GM12878 (cell line): ENCODE results near the gene IER5L. TPM values are rescaled to one million over a fixed set of nuclear protein-coding genes. Genes with fewer than 3 reads are reported as not detected.

Experiments
- ATAC-seq: fragments of 200-7000 bp; cut with Tn5 transposase; 3 replicates; pipeline ENCODE4 v1.9.1; 2020; ENCODE audit warnings: mild to moderate bottlenecking, moderate library complexity
- BruUV-seq: library from RNA; stranded (reverse); fragments of 400-500 nt; replicated peaks from 2 replicates; lab custom pipeline; 2021; lab: Mats Ljungman, UMichigan
- CTCF ChIA-PET: fragments of 300-600 bp; sonication (Branson Sonifier 250); formaldehyde crosslinking; extraction: SDS; loops from one replicate; lab custom pipeline; 2021; ENCODE audit warnings: inconsistent platforms; lab: Yijun Ruan, JAX
- POLR2A ChIA-PET: fragments of 350-600 bp; formaldehyde crosslinking; extraction: SDS; loops from one replicate; lab custom pipeline; 2021; ENCODE audit warnings: inconsistent platforms; lab: Charles Lee
- RAD21 ChIA-PET: fragments of 300-600 bp; sonication (Branson Sonifier 250); formaldehyde crosslinking; loops from one replicate; lab custom pipeline; 2023; ENCODE audit warnings: antibody characterized with exemption; ENCODE audit not compliant: unreplicated experiment; lab: Charles Lee
- SMC1A ChIA-PET: fragments of 300-600 bp; sonication (Branson Sonifier 250); formaldehyde crosslinking; loops from one replicate; lab custom pipeline; 2023; ENCODE audit not compliant: unreplicated experiment, uncharacterized antibody; lab: Charles Lee
- DNase-seq: peaks from one replicate; pipeline ENCODE4 v3.0.0-alpha.2; 2011; ENCODE audit warnings: low read depth, low spot score
- FAIRE-seq: peaks from 3 replicates; lab custom pipeline; 2011; peaks lifted over from hg19 to GRCh38; lab: Jason Lieb, UNC
- H2AFZ ChIP-seq: 2 replicates; pipeline ENCODE4 v1.6.0; 2011; ENCODE audit warnings: low read depth, low read length, control low read depth; ENCODE audit not compliant: control insufficient read depth
- H3K27ac ChIP-seq: 2 replicates; pipeline ENCODE4 v1.5.1; 2011; ENCODE audit warnings: control low read depth; ENCODE audit not compliant: control insufficient read depth, insufficient read depth
- H3K27me3 ChIP-seq, 2 experiments: replicated peaks in 1 of 2; 2 replicates each; pipeline versions ENCODE4 v1.6.0 to v1.6.1; 2011; ENCODE audit warnings: low read length in 1 of 2; ENCODE audit not compliant: control insufficient read depth in 2 of 2, insufficient read depth in 2 of 2
- H3K36me3 ChIP-seq, 2 experiments: 2 replicates each; pipeline ENCODE4 v1.5.1; 2011; ENCODE audit warnings: low read length in 1 of 2; ENCODE audit not compliant: control insufficient read depth in 2 of 2, insufficient read depth in 2 of 2
- H3K4me1 ChIP-seq: 2 replicates; pipeline ENCODE4 v1.6.1; 2011; ENCODE audit warnings: mild to moderate bottlenecking, low read length, moderate library complexity, mixed read lengths; ENCODE audit not compliant: control insufficient read depth, insufficient read depth
- H3K4me2 ChIP-seq: 2 replicates; pipeline ENCODE4 v1.6.0; 2011; ENCODE audit warnings: control low read depth; ENCODE audit not compliant: control insufficient read depth, insufficient read depth
- H3K4me3 ChIP-seq: fragments of 200-600 bp; sonication (generic); 2 replicates; pipeline ENCODE4 v1.5.1; 2016
- H3K79me2 ChIP-seq: 2 replicates; pipeline ENCODE4 v1.6.0; 2011; ENCODE audit warnings: low read length; ENCODE audit not compliant: control insufficient read depth, insufficient read depth
- H3K9ac ChIP-seq: 2 replicates; pipeline ENCODE4 v1.8.0; 2011; ENCODE audit warnings: low read length, control low read depth, mixed read lengths; ENCODE audit not compliant: control insufficient read depth, insufficient read depth
- H3K9me3 ChIP-seq: replicated peaks from 3 replicates; pipeline ENCODE4 v1.5.1; 2011; ENCODE audit warnings: mild to moderate bottlenecking, low read length; ENCODE audit not compliant: control insufficient read depth, insufficient read depth
- H4K20me1 ChIP-seq: 2 replicates; pipeline ENCODE4 v1.6.0; 2011; ENCODE audit not compliant: control insufficient read depth, insufficient read depth
- EED ChIP-seq: sonication (generic); IDR thresholded peaks from 2 replicates; pipeline ENCODE4 v1.6.1; 2016; ENCODE audit warnings: antibody characterized with exemption, low read depth
- EP300 ChIP-seq, 2 experiments: fragments of 150-350 bp in 1 of 2; IDR thresholded peaks; 2 replicates each; pipeline ENCODE4 v1.6.1; 2011 to 2012; ENCODE audit warnings: low read depth in 2 of 2, low read length in 2 of 2, borderline replicate concordance in 1 of 2, improper control_type of control experiment in 1 of 2, inconsistent platforms in 1 of 2; ENCODE audit not compliant: control insufficient read depth in 1 of 2
- EZH2 ChIP-seq: IDR thresholded peaks from 2 replicates; pipeline ENCODE4 v1.6.1; 2012; ENCODE audit warnings: low read depth, mild to moderate bottlenecking, control low read depth, inconsistent platforms, low read length, borderline replicate concordance; ENCODE audit not compliant: control insufficient read depth
- IKZF2 ChIP-seq, 2 experiments: fragments of 450-650 bp; IDR thresholded peaks; 2 replicates each; pipeline ENCODE4 v1.6.1; 2017; ENCODE audit warnings: mild to moderate bottlenecking in 2 of 2, moderate library complexity in 2 of 2
- MEF2A ChIP-seq: IDR thresholded peaks from 2 replicates; pipeline ENCODE4 v1.6.1; 2011; ENCODE audit warnings: low read depth, mild to moderate bottlenecking, low read length, moderate library complexity; ENCODE audit not compliant: insufficient read depth
- MYC ChIP-seq: IDR thresholded peaks from 2 replicates; pipeline ENCODE4 v1.6.1; 2011; ENCODE audit warnings: mild to moderate bottlenecking, low read length, moderate library complexity, inconsistent platforms; ENCODE audit not compliant: insufficient read depth, insufficient replicate concordance, insufficient read length, severe bottlenecking
- NFIC ChIP-seq: IDR thresholded peaks from 2 replicates; pipeline ENCODE4 v1.6.1; 2012; ENCODE audit warnings: low read depth, mild to moderate bottlenecking, inconsistent platforms, low read length, moderate library complexity
- NFYA ChIP-seq: IDR thresholded peaks from 2 replicates; pipeline ENCODE4 v1.6.1; 2011; ENCODE audit warnings: low read depth, mild to moderate bottlenecking, low read length, improper control_type of control experiment, borderline replicate concordance
- RELA ChIP-seq: fragments of 450-650 bp; IDR thresholded peaks from 2 replicates; pipeline ENCODE4 v1.8.0; 2014; ENCODE audit warnings: borderline replicate concordance; ENCODE audit not compliant: partially characterized antibody
- RFX5 ChIP-seq: IDR thresholded peaks from 2 replicates; pipeline ENCODE4 v1.6.1; 2011; ENCODE audit warnings: low read depth, low read length, improper control_type of control experiment
- SMARCA5 ChIP-seq: fragments of 450-650 bp; IDR thresholded peaks from 2 replicates; pipeline ENCODE4 v1.6.1; 2017; ENCODE audit warnings: mild to moderate bottlenecking
- SPI1 ChIP-seq: IDR thresholded peaks from 2 replicates; pipeline ENCODE4 v1.6.1; 2011; ENCODE audit warnings: low read depth, mild to moderate bottlenecking, low read length, moderate library complexity, borderline replicate concordance; ENCODE audit not compliant: insufficient read depth
- WRNIP1 ChIP-seq: IDR thresholded peaks from 2 replicates; pipeline ENCODE4 v1.6.1; 2011; ENCODE audit warnings: low read depth, low read length, improper control_type of control experiment, borderline replicate concordance
- ZNF274 ChIP-seq: IDR thresholded peaks from one replicate; pipeline ENCODE4 v1.8.0; 2011; ENCODE audit not compliant: insufficient read length, insufficient read depth
- WGBS: methylation state at CpG from one replicate; pipeline ENCODE4 v1.1.6; 2016; ENCODE audit warnings: low lambda C conversion rate; ENCODE audit not compliant: insufficient replicate concordance, insufficient coverage; ENCODE audit errors: missing lambda C conversion rate; 5-methylcytosine and 5-hydroxymethylcytosine counted together
- in situ Hi-C: fragments of 300-500 bp; cut with MboI; formaldehyde crosslinking; loops from 9 replicates; pipeline ENCODE4 v1.14.3; 2018; ENCODE audit warnings: mixed read lengths
- intact Hi-C: fragments of 100-400 bp; cut with micrococcal nuclease; formaldehyde crosslinking; loops from one replicate; pipeline ENCODE4 v1.14.2; 2022; ENCODE audit not compliant: unreplicated experiment
- polyA plus RNA-seq, 11 experiments: library from polyadenylated mRNA; depleted of rRNA in 4 of 11; unstranded in 6 of 11; stranded (reverse) in 5 of 11; fragments of >200 nt; fragmentation: Nextera tagmentation in 4 of 11; fragmentation: Illumina TruSeq in 1 of 11; extraction: Ambion mirVana in 4 of 11; extraction: Trizol in 1 of 11; gene quantifications; 1 replicate in 1 of 11; 2 replicates in 10 of 11; pipeline versions ENCODE4 v1.2.1 to v1.2.3, GENCODE V29; 2011 to 2016; ENCODE audit warnings: inconsistent platforms in 2 of 11, missing spikeins in 2 of 11, low read depth in 1 of 11
- total RNA-seq, 4 experiments: library from RNA; depleted of rRNA in 3 of 4; stranded (reverse); fragments of >200 nt in 3 of 4; fragmentation: Illumina TruSeq in 1 of 4; extraction: Trizol in 1 of 4; gene quantifications; 2 replicates each; pipeline versions ENCODE4 v1.2.1 to v1.2.3, GENCODE V29; 2013 to 2021
- TF ChIP-seq, protein P1 (sequence below): IDR thresholded peaks from 2 replicates; pipeline ENCODE4 v1.6.1; 2011; ENCODE audit warnings: borderline replicate concordance, low read depth, mild to moderate bottlenecking, moderate library complexity, mixed read lengths, low read length; ENCODE audit not compliant: insufficient read depth; ENCODE audit errors: extremely low read length
- TF ChIP-seq, protein P2 (sequence below): IDR thresholded peaks from 2 replicates; pipeline ENCODE4 v1.6.1; 2012; ENCODE audit warnings: low read length, inconsistent platforms
- TF ChIP-seq, protein P3 (sequence below), 3 experiments: IDR thresholded peaks in 2 of 3; conservative IDR thresholded peaks in 1 of 3; 2 replicates each; pipeline ENCODE4 v1.5.1; 2011; ENCODE audit warnings: low read depth in 3 of 3, low read length in 3 of 3, mild to moderate bottlenecking in 3 of 3, control low read depth in 2 of 3, moderate library complexity in 2 of 3, inconsistent platforms in 1 of 3, mixed read lengths in 1 of 3; ENCODE audit not compliant: control insufficient read depth in 2 of 3, insufficient read depth in 1 of 3; ENCODE audit errors: extremely low read depth in 1 of 3

Gene IER5L
- total and polyA plus RNA-seq, 10 of the 15 experiments (the other 5 are each of a cell fraction or from before 2014, with no cell fraction given), result 0.04 to 1.4 (median 0.17) TPM

DNA sequence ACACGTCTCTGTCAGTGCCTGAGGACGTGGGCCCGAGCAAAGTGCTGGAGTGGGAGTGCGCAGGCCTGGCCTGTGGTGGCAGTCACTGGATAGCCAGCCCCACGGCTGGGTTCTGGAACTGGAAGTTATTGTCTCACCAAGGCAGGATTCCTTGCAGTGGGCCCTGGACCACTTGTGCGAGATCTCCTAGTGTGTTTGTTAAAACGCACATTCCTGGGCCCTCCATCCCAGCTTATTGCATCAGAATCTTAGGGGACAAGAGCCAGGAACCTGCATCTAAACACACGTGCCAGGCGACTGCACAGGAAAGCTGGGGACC is 40.0 kb downstream of the IER5L start:
- no peaks in the 10 kb centered on the region for H3K9me3 ChIP-seq
- ChIA-PET RAD21 (interaction anchor here (1.0 to 7.8 kb wide), 7 partner anchors 11 to 487 kb away, joined by 3 to 197 read pairs (median 10); partner anchors contain the start of genes IER5L and NTMT1), CTCF (interaction anchor here (0.6 to 11.0 kb wide), 15 partner anchors 8 to 652 kb away, joined by 3 to 273 read pairs (median 10); partner anchors contain the start of genes C9orf50 and NTMT1), SMC1A (interaction anchor here (1.1 to 8.1 kb wide), 5 partner anchors 12 to 486 kb away, joined by 3 to 116 read pairs (median 19); partner anchors contain the start of genes C9orf50, IER5L and NTMT1), POLR2A (interaction anchor here (1.1 kb wide), 1 partner anchor 470 kb away, joined by 4 read pairs; no protein-coding TSS in a partner anchor)
- TF ChIP-seq RFX5 (no peak), RELA (no peak), MEF2A (no peak), EED (no peak), ZNF274 (no peak), EZH2 (no peak), SPI1 (no peak), NFYA (no peak), IKZF2 (IDR thresholded peaks at IDR 0.05) (no peak), MYC (no peak), WRNIP1 (no peak), SMARCA5 (no peak), EP300 (IDR thresholded peaks at IDR 0.05; ENCODE audit: borderline replicate concordance in 1 of 2, control insufficient read depth in 1 of 2, low read depth in 2 of 2, low read length in 2 of 2) (no peak), NFIC (no peak)
- TF ChIP-seq, protein P1, sequence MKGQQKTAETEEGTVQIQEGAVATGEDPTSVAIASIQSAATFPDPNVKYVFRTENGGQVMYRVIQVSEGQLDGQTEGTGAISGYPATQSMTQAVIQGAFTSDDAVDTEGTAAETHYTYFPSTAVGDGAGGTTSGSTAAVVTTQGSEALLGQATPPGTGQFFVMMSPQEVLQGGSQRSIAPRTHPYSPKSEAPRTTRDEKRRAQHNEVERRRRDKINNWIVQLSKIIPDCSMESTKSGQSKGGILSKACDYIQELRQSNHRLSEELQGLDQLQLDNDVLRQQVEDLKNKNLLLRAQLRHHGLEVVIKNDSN, result no peak
- TF ChIP-seq, protein P2, sequence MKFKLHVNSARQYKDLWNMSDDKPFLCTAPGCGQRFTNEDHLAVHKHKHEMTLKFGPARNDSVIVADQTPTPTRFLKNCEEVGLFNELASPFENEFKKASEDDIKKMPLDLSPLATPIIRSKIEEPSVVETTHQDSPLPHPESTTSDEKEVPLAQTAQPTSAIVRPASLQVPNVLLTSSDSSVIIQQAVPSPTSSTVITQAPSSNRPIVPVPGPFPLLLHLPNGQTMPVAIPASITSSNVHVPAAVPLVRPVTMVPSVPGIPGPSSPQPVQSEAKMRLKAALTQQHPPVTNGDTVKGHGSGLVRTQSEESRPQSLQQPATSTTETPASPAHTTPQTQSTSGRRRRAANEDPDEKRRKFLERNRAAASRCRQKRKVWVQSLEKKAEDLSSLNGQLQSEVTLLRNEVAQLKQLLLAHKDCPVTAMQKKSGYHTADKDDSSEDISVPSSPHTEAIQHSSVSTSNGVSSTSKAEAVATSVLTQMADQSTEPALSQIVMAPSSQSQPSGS, result no peak
- TF ChIP-seq, protein P3, sequence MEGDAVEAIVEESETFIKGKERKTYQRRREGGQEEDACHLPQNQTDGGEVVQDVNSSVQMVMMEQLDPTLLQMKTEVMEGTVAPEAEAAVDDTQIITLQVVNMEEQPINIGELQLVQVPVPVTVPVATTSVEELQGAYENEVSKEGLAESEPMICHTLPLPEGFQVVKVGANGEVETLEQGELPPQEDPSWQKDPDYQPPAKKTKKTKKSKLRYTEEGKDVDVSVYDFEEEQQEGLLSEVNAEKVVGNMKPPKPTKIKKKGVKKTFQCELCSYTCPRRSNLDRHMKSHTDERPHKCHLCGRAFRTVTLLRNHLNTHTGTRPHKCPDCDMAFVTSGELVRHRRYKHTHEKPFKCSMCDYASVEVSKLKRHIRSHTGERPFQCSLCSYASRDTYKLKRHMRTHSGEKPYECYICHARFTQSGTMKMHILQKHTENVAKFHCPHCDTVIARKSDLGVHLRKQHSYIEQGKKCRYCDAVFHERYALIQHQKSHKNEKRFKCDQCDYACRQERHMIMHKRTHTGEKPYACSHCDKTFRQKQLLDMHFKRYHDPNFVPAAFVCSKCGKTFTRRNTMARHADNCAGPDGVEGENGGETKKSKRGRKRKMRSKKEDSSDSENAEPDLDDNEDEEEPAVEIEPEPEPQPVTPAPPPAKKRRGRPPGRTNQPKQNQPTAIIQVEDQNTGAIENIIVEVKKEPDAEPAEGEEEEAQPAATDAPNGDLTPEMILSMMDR (IDR thresholded peaks at IDR 0.05 in 2 of 3, conservative IDR thresholded peaks at IDR 0.05 in 1 of 3; ENCODE audit: control insufficient read depth in 2 of 3, extremely low read depth in 1 of 3, insufficient read depth in 1 of 3, low read depth in 3 of 3, low read length in 3 of 3), result no peak
- H2AFZ ChIP-seq, result no peak overlapping the region
- intact Hi-C loops, result loop anchor here (5.0 kb wide), 1 partner anchor 644 kb away; no protein-coding TSS in a partner anchor
- H3K9ac ChIP-seq, result no peak overlapping the region
- BruUV-seq, result no TSS peak
- H3K4me2 ChIP-seq, result no peak overlapping the region
- FAIRE-seq, result no peak
- peaks cover 7 to 25% of the 10 kb centered on the region in 2 experiments; a peak in 3 of 4 replicates for H3K36me3 ChIP-seq
- peaks cover 7% of the 10 kb centered on the region for H3K79me2 ChIP-seq
- 70% methylated on average over 9 of the region's 9 CpGs for WGBS
- H3K4me3 ChIP-seq, result no peak overlapping the region
- H3K27ac ChIP-seq, result no peak overlapping the region
- no peak for ATAC-seq
- no peaks in the 10 kb centered on the region for H3K27me3 ChIP-seq
- in situ Hi-C loops, result no loop called here
- H3K4me1 ChIP-seq, result peaks cover 36% of the 10 kb centered on the region
- DNase-seq, result no peak
- no peaks in the 10 kb centered on the region for H4K20me1 ChIP-seq
